KMS-11 (cell line): ENCODE results near the gene DPF3.

Experiments
- H2AFZ ChIP-seq: fragments of 200-600 bp; sonication (generic); 2 replicates; pipeline ENCODE4 v1.6.1; 2016; ENCODE audit warnings: antibody characterized with exemption, mixed run types, low read depth
- H3K27ac ChIP-seq: fragments of 200-600 bp; sonication (generic); 2 replicates; pipeline ENCODE4 v1.6.1; 2016; ENCODE audit warnings: mild to moderate bottlenecking, mixed run types
- H3K27me3 ChIP-seq: fragments of 200-600 bp; sonication (generic); 2 replicates; pipeline ENCODE4 v1.6.1; 2017; ENCODE audit warnings: mild to moderate bottlenecking, low read depth, mixed run types, moderate library complexity; ENCODE audit not compliant: insufficient read depth
- H3K36me3 ChIP-seq: fragments of 200-600 bp; sonication (generic); 2 replicates; pipeline ENCODE4 v1.6.1; 2017; ENCODE audit warnings: mild to moderate bottlenecking, mixed run types; ENCODE audit not compliant: insufficient read depth
- H3K4me1 ChIP-seq: fragments of 200-600 bp; sonication (generic); 2 replicates; pipeline ENCODE4 v1.6.1; 2016; ENCODE audit warnings: mild to moderate bottlenecking, low read depth, mixed run types; ENCODE audit not compliant: poor library complexity, severe bottlenecking
- H3K4me2 ChIP-seq: fragments of 200-600 bp; sonication (generic); 2 replicates; pipeline ENCODE4 v1.7.0; 2016; ENCODE audit warnings: mild to moderate bottlenecking, mixed run types
- H3K4me3 ChIP-seq: fragments of 200-600 bp; sonication (generic); IDR thresholded peaks from 2 replicates; pipeline ENCODE4 v1.6.1; 2017; ENCODE audit warnings: low read depth, low read length, mixed read lengths; ENCODE audit not compliant: insufficient read depth
- H3K79me2 ChIP-seq: fragments of 200-600 bp; sonication (generic); 2 replicates; pipeline ENCODE4 v1.6.1; 2016; ENCODE audit warnings: low read depth, mixed run types; ENCODE audit not compliant: insufficient read depth
- H3K9ac ChIP-seq: fragments of 200-600 bp; sonication (generic); 2 replicates; pipeline ENCODE4 v1.6.1; 2016; ENCODE audit warnings: mild to moderate bottlenecking, mixed run types
- H4K20me1 ChIP-seq: fragments of 200-600 bp; sonication (generic); 2 replicates; pipeline ENCODE4 v1.6.1; 2016; ENCODE audit warnings: mild to moderate bottlenecking, mixed run types; ENCODE audit not compliant: insufficient read depth
- TF ChIP-seq, protein P1 (sequence below): fragments of 200-600 bp; sonication (generic); conservative IDR thresholded peaks from 2 replicates; pipeline ENCODE4 v1.6.1; 2017; ENCODE audit warnings: low read depth, mild to moderate bottlenecking, antibody characterized with exemption, low read length, moderate library complexity, mixed read lengths

The DPF3 gene

DNA sequence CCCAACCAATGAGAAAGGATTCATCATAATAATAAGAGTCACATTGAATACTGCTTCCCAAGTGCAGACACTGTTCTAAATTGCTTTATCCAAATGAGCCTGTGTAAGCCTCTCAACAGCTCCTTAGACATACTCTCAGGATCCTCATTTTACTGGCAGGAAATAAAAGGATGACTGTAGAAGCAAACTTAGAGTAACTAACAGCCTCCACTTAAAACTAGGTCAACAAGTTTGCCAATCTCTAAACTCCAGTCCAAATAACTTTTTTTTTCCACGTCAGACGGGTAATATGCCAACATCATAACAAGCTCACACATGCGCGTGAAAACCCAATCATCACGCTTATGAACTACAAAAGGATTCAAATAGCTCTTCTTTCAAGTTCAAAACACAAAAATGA, 15.3 kb upstream of the DPF3 start:
- no peak overlapping the region for H2AFZ ChIP-seq
- no peaks in the 10 kb centered on the region for H3K36me3 ChIP-seq
- no peaks in the 10 kb centered on the region for H3K79me2 ChIP-seq
- H4K20me1 ChIP-seq, result no peaks in the 10 kb centered on the region
- no peak overlapping the region for H3K27ac ChIP-seq
- H3K4me3 ChIP-seq, result no peak overlapping the region
- H3K27me3 ChIP-seq, result no peaks in the 10 kb centered on the region
- TF ChIP-seq, protein P1, sequence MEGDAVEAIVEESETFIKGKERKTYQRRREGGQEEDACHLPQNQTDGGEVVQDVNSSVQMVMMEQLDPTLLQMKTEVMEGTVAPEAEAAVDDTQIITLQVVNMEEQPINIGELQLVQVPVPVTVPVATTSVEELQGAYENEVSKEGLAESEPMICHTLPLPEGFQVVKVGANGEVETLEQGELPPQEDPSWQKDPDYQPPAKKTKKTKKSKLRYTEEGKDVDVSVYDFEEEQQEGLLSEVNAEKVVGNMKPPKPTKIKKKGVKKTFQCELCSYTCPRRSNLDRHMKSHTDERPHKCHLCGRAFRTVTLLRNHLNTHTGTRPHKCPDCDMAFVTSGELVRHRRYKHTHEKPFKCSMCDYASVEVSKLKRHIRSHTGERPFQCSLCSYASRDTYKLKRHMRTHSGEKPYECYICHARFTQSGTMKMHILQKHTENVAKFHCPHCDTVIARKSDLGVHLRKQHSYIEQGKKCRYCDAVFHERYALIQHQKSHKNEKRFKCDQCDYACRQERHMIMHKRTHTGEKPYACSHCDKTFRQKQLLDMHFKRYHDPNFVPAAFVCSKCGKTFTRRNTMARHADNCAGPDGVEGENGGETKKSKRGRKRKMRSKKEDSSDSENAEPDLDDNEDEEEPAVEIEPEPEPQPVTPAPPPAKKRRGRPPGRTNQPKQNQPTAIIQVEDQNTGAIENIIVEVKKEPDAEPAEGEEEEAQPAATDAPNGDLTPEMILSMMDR, result no peak
- no peak overlapping the region for H3K9ac ChIP-seq
- H3K4me2 ChIP-seq, result no peak overlapping the region
- H3K4me1 ChIP-seq, result peaks cover 9% of the 10 kb centered on the region

DNA sequence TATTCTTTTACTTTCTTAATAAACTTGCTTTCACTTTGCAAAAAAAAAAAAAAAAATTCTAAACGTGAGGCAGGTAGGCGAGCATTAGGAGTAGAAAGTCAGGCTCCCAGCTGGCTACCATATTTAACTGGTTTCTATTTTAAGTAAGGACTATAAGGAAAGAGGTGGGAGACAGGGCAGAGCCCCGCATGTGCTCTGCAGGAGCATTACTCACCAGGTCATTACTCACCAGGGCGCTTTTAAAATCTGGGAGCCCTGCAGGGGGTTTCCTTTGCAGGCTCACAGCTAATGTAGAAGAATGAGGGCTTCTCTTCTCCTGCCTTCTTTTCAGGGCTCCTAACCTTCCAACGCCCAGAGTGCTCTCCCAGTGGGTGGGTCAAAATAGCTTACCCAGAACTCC, 14.0 kb upstream of the DPF3 start:
- H3K79me2 ChIP-seq, result no peaks in the 10 kb centered on the region
- peaks cover 9% of the 10 kb centered on the region for H3K4me1 ChIP-seq
- TF ChIP-seq, protein P1, result no peak
- no peak overlapping the region for H3K4me2 ChIP-seq
- H2AFZ ChIP-seq, result no peak overlapping the region
- no peak overlapping the region for H3K27ac ChIP-seq
- no peaks in the 10 kb centered on the region for H3K27me3 ChIP-seq
- no peaks in the 10 kb centered on the region for H3K36me3 ChIP-seq
- no peak overlapping the region for H3K4me3 ChIP-seq
- no peak overlapping the region for H3K9ac ChIP-seq
- no peaks in the 10 kb centered on the region for H4K20me1 ChIP-seq

DNA sequence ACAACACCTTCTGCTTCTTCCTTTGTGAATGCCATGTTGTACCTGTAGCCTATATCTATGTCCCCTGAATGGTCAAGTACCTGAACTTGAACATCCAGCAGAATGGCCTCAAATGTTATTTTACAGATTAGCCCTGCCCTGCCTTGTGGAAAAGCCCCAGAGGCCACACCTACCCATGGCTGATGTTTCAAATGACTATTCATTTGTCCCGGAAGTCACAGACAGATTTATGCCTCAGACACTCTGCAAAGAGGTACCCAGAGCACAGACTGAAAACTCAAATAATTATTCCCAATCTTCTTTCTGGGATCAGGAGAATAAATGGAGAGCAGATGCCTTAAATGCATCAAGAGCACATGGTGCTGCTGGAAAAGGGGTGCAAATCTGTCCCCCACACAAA, 13.0 kb upstream of the DPF3 start:
- Histone ChIP-seq H2AFZ (no peak overlapping the region), H3K4me1 (peaks cover 9% of the 10 kb centered on the region), H3K27ac (no peak overlapping the region), H3K4me3 (no peak overlapping the region), H4K20me1 (no peaks in the 10 kb centered on the region), H3K27me3 (no peaks in the 10 kb centered on the region), H3K79me2 (no peaks in the 10 kb centered on the region), H3K36me3 (no peaks in the 10 kb centered on the region), H3K4me2 (no peak overlapping the region), H3K9ac (no peak overlapping the region)
- TF ChIP-seq, protein P1, result no peak

DNA sequence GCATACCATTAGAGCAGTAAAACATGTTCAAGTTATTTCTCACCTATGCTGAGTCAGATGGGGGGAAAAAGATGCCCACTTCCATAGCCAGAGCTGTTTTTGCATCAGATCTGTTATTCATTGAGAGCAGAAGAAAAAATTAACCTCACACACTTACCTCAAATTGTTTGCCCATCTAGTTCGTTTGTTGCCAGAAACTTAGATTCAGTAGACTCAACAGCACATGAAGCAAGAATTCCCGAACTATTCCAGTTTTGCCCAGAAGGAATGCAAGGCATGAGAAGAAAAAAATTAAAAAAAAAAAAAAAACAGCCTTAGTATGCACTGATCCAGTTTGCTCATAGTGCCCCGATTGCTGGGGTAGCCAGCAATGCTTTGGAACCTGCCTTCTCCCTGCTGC, 12.4 kb upstream of the DPF3 start:
- TF ChIP-seq, protein P1, result no peak
- H3K79me2 ChIP-seq, result no peaks in the 10 kb centered on the region
- no peak overlapping the region for H2AFZ ChIP-seq
- H3K4me1 ChIP-seq, result peaks cover 9% of the 10 kb centered on the region
- no peaks in the 10 kb centered on the region for H4K20me1 ChIP-seq
- H3K9ac ChIP-seq, result no peak overlapping the region
- no peaks in the 10 kb centered on the region for H3K36me3 ChIP-seq
- no peak overlapping the region for H3K4me3 ChIP-seq
- H3K27ac ChIP-seq, result no peak overlapping the region
- no peaks in the 10 kb centered on the region for H3K27me3 ChIP-seq
- H3K4me2 ChIP-seq, result no peak overlapping the region
